Spleen (tissue), 11 donors: ENCODE results near the gene RIPOR2. TPM values are rescaled to one million over a fixed set of nuclear protein-coding genes. Genes with fewer than 3 reads are reported as not detected.

Experiments used
- DNase-seq: peaks from one replicate; pipeline ENCODE4 v3.0.0-alpha.2; 2020
- H3K27ac ChIP-seq, 8 donors: fragments of 200-600 bp; sonication (generic) in 7 of 8; 1 replicate in 4 of 8; 2 replicates in 4 of 8; pipeline versions ENCODE4 v1.5.0 to v1.8.0; 2016 to 2021; ENCODE audit warnings: inconsistent platforms in 4 of 8, mild to moderate bottlenecking in 4 of 8, moderate library complexity in 1 of 8
- H3K27me3 ChIP-seq, 7 donors: fragments of 200-600 bp; sonication (generic) in 6 of 7; replicated peaks in 1 of 7; 1 replicate in 4 of 7; 2 replicates in 3 of 7; pipeline versions ENCODE4 v1.5.0 to v1.8.0; 2016 to 2021; ENCODE audit warnings: inconsistent platforms in 3 of 7, mild to moderate bottlenecking in 1 of 7
- H3K36me3 ChIP-seq, 6 donors: fragments of 200-600 bp; sonication (generic) in 5 of 6; 1 replicate in 4 of 6; 2 replicates in 2 of 6; pipeline versions ENCODE4 v1.5.0 to v1.8.0; 2016 to 2021; ENCODE audit warnings: inconsistent platforms in 2 of 6
- H3K4me1 ChIP-seq, 6 donors: fragments of 200-600 bp; sonication (generic) in 5 of 6; 1 replicate in 3 of 6; 2 replicates in 3 of 6; pipeline versions ENCODE4 v1.5.0 to v1.8.0; 2016 to 2021; ENCODE audit warnings: inconsistent platforms in 3 of 6
- H3K4me3 ChIP-seq, 8 donors: fragments of 200-600 bp; sonication (generic) in 7 of 8; 1 replicate in 4 of 8; 2 replicates in 4 of 8; pipeline versions ENCODE4 v1.5.0 to v1.8.0; 2016 to 2021; ENCODE audit warnings: inconsistent platforms in 4 of 8, mild to moderate bottlenecking in 4 of 8, moderate library complexity in 2 of 8
- H3K9me3 ChIP-seq, 8 donors: fragments of 200-600 bp; sonication (generic) in 7 of 8; 1 replicate in 4 of 8; 2 replicates in 4 of 8; pipeline versions ENCODE4 v1.5.0 to v1.8.0; 2016 to 2021; ENCODE audit warnings: inconsistent platforms in 4 of 8
- CTCF ChIP-seq, 11 experiments: fragments of 200-600 bp in 7 of 11; fragments of 450-650 bp in 4 of 11; sonication (generic) in 4 of 11; IDR thresholded peaks in 8 of 11; conservative IDR thresholded peaks in 3 of 11; 1 replicate in 7 of 11; 2 replicates in 4 of 11; pipeline versions ENCODE4 v1.4.0 to v1.8.0; 2016 to 2021; ENCODE audit warnings: antibody characterized with exemption in 11 of 11, inconsistent platforms in 4 of 11, mild to moderate bottlenecking in 1 of 11
- POLR2A ChIP-seq, 3 donors: fragments of 450-650 bp; IDR thresholded peaks; one replicate each; pipeline ENCODE4 v1.5.1; 2017; ENCODE audit warnings: antibody characterized with exemption in 3 of 3, mild to moderate bottlenecking in 1 of 3
- POLR2AphosphoS5 ChIP-seq, 3 donors: sonication (generic); formaldehyde crosslinking; IDR thresholded peaks; one replicate each; pipeline ENCODE4 v1.5.1; 2017; ENCODE audit warnings: antibody characterized with exemption in 3 of 3
- WGBS, 5 donors: extraction: QIAGEN DNeasy Blood & Tissue Kit in 3 of 5; methylation state at CpG; one replicate each; pipeline versions ENCODE4 v1.1.5 to v1.1.7; 2013 to 2018; 5-methylcytosine and 5-hydroxymethylcytosine counted together
- intact Hi-C: fragments of 100-400 bp; cut with DNase I; formaldehyde crosslinking; loops from one replicate; pipeline ENCODE4 v1.15.0; 2023; ENCODE audit warnings: low total_unique reads
- polyA plus RNA-seq, 3 donors: library from polyadenylated mRNA; stranded (reverse); fragments of 200-250 nt; gene quantifications; one replicate each; pipeline ENCODE4 v1.2.1, GENCODE V29; 2013
- total RNA-seq, 7 donors: library from RNA; depleted of rRNA in 3 of 7; stranded (reverse); fragments of >200 nt in 3 of 7; fragmentation: NEBNext Ultra II Directional in 4 of 7; extraction: Animal tissue kit (Norgen Biotek cat#: 25700) in 4 of 7; gene quantifications; one replicate each; pipeline versions ENCODE4 v1.1.0 to v1.2.1, GENCODE V29; 2016 to 2021
- donor health status: healthy with polysubstance abuse.
- donor health status: DM: no; HTN: no; CAD: no; lungs with moderate emphysema.
- donor health status: DM: no; HTN: no; CAD: no.
- donor health status: Bipolar disorder and iron deficiency.
- donor health status: healthy.
- donor health status: DM: no; HTN: no; CAD: no.
- donor health status: DM: yes; HTN: yes; CAD: no.

RIPOR2 gene
- total and polyA plus RNA-seq, 10 donors = 40.6 to 247 (median 147) TPM

GRCh38 chr6:24797596-24798216, 138.1 kb downstream of the RIPOR2 start:
- H3K27ac ChIP-seq = no peak overlapping the region
- no peaks in the 10 kb centered on the region for H3K9me3 ChIP-seq
- H3K27me3 ChIP-seq = no peaks in the 10 kb centered on the region
- no peak overlapping the region for H3K4me3 ChIP-seq
- DNase-seq = no peak
- peaks cover 0 to 26% (median 0%) of the 10 kb centered on the region in 6 donors for H3K36me3 ChIP-seq
- TF ChIP-seq CTCF (IDR thresholded peaks at IDR 0.05 in 8 of 11, conservative IDR thresholded peaks at IDR 0.05 in 3 of 11) (no peak), POLR2AphosphoS5 (IDR thresholded peaks at IDR 0.05) (no peak), POLR2A (IDR thresholded peaks at IDR 0.05) (no peak)
- H3K4me1 ChIP-seq = no peaks in the 10 kb centered on the region
- intact Hi-C loops = no loop called here
- WGBS, 5 donors = 83 to 92% (median 87%) methylated on average over 6 of the region's 6 CpGs

- no peak overlapping the region for H3K4me3 ChIP-seq
- no peaks in the 10 kb centered on the region for H3K27me3 ChIP-seq
- intact Hi-C loops = no loop called here
- H3K4me1 ChIP-seq = no peaks in the 10 kb centered on the region
- TF ChIP-seq POLR2A (IDR thresholded peaks at IDR 0.05) = no peak
- TF ChIP-seq POLR2AphosphoS5 (IDR thresholded peaks at IDR 0.05) = no peak
- no peak for TF ChIP-seq CTCF (IDR thresholded peaks at IDR 0.05 in 8 of 11, conservative IDR thresholded peaks at IDR 0.05 in 3 of 11)
- 94 to 97% (median 96%) methylated on average over 6 of the region's 6 CpGs for WGBS, 5 donors
- H3K27ac ChIP-seq = no peak overlapping the region
- H3K9me3 ChIP-seq = no peaks in the 10 kb centered on the region
- peaks cover 0 to 21% (median 0%) of the 10 kb centered on the region in 6 donors for H3K36me3 ChIP-seq
- no peak for DNase-seq
These were observed 139.0 kb downstream of the RIPOR2 start for GRCh38 chr6:24796616-24797290.

GRCh38 chr6:24795106-24795505, 140.7 kb downstream of the RIPOR2 start:
- no peak overlapping the region for H3K4me3 ChIP-seq
- intact Hi-C loops = no loop called here
- DNase-seq = no peak
- H3K4me1 ChIP-seq = no peaks in the 10 kb centered on the region
- peaks cover 0 to 6% (median 0%) of the 10 kb centered on the region in 6 donors for H3K36me3 ChIP-seq
- TF ChIP-seq CTCF (IDR thresholded peaks at IDR 0.05 in 8 of 11, conservative IDR thresholded peaks at IDR 0.05 in 3 of 11) (no peak), POLR2AphosphoS5 (IDR thresholded peaks at IDR 0.05) (no peak)
- no peak overlapping the region for H3K27ac ChIP-seq
- WGBS, 5 donors = 63 to 90% (median 87%) methylated on average over 2 of the region's 2 CpGs
- H3K9me3 ChIP-seq = no peaks in the 10 kb centered on the region
- H3K27me3 ChIP-seq = no peaks in the 10 kb centered on the region

DNA sequence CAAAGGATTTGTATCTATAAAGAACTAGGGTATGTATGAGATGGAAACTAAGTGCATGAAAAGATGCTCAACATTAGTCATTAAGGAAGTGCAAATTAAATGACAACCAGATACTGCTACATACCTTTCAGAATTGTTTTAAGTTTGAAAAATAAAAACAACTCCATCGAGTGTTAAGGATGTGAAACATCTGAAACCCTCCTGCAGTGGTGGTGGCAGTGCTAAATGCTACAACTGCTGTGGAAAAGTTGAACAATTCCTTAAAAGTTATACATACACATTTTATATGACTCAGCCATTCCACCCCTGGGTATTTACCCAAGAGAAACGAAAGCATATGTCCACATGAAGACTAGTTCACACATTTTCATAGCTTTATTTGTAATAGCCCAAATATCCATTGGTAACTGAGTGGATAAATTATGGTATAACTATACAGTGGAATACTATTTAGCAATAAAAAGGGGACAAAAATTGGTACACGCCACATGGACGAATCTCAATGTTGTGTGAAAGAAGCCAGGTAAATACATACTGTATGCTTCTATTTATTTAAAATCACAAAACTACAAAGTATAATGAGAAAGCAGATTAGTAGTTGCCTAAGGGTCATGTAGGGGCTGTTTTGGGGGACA, 147.6 kb downstream of the RIPOR2 start:
- DNase-seq = no peak
- no peak for TF ChIP-seq POLR2A (IDR thresholded peaks at IDR 0.05)
- no peak for TF ChIP-seq CTCF (IDR thresholded peaks at IDR 0.05 in 8 of 11, conservative IDR thresholded peaks at IDR 0.05 in 3 of 11)
- TF ChIP-seq POLR2AphosphoS5 (IDR thresholded peaks at IDR 0.05) = no peak
- Histone ChIP-seq H3K4me1 (no peaks in the 10 kb centered on the region), H3K36me3 (peaks cover 0 to 64% (median 25%) of the 10 kb centered on the region in 6 donors), H3K9me3 (no peaks in the 10 kb centered on the region), H3K27me3 (no peaks in the 10 kb centered on the region), H3K4me3 (no peak overlapping the region), H3K27ac (no peak overlapping the region)
- intact Hi-C loops = no loop called here
- WGBS, 5 donors = 85 to 95% (median 94%) methylated on average over 4 of the region's 4 CpGs
